DOHH2 (cell line): ENCODE data around the gene SIK3.

ENCODE experiments used
- CTCF ChIP-seq: fragments of 200-600 bp; sonication (generic); IDR thresholded peaks from one replicate; pipeline ENCODE4 v1.5.1; 2014; ENCODE audit warnings: antibody characterized with exemption, mild to moderate bottlenecking, low read depth, low read length; ENCODE audit not compliant: poor library complexity, severe bottlenecking
- EZH2phosphoT487 ChIP-seq: fragments of 200-600 bp; sonication (generic); IDR thresholded peaks from 2 replicates; pipeline ENCODE4 v1.6.1; 2017; ENCODE audit warnings: borderline replicate concordance, mild to moderate bottlenecking, antibody characterized with exemption, low read length, moderate library complexity, mixed read lengths

- TF ChIP-seq CTCF (no peak), EZH2phosphoT487 (no peak)
These were observed 113.6 kb downstream of the SIK3 start for GRCh38 chr11:116984589-116984988.
